GM19467 (cell line): ENCODE results near the gene SBK2.
"Not testable (repeated sequence)": the region's sequence is repeated elsewhere in the genome, so short reads cannot be mapped to it uniquely, and the experiment has no call there.

Experiments
- ATAC-seq: cut with Tn5 transposase; IDR thresholded peaks from one replicate; pipeline ENCODE4 v1.9.1; 2021; ENCODE audit warnings: mild to moderate bottlenecking, moderate library complexity; ENCODE audit not compliant: unreplicated experiment

SBK2 gene, protein sequence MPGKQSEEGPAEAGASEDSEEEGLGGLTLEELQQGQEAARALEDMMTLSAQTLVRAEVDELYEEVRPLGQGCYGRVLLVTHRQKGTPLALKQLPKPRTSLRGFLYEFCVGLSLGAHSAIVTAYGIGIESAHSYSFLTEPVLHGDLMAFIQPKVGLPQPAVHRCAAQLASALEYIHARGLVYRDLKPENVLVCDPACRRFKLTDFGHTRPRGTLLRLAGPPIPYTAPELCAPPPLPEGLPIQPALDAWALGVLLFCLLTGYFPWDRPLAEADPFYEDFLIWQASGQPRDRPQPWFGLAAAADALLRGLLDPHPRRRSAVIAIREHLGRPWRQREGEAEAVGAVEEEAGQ

DNA sequence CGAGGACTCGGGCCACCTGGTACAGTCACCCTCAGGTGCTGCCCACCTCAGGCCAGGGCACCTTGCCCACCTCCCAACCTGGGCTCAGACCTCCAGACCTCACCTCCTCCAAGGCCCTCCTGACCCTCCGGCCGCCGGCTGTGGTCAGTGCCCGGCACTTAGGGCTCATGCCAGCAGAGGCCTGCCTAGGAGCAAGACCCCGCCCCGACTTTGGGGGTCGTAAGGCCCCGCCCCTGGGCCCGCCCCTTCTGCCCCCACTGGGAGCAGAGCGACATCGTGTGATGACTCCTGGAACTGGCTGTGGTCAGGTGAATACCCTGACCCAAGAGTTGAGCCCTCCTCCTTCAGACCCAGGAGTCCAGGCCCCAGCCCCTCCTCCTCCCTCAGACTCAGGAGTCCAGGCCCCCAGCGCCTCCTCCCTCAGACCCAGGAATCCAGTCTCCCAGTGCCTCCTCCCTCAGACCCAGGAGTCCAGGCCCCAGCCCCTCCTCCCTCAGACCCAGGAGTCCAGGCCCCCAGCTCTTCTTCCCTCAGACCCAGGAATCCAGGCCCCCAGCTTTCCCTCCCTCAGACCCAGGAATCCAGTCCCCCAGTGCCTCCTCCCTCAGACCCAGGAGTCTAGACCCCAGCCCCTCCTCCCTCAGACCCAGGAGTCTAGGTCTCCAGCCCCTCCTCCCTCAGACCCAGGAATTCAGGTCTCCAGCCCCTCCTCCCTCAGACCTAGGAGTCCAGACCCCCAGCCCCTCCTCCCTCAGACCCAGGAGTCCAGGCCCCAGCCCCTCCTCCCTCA is at the start of gene SBK2:
SBK2 (minus strand) TSS at position 183 of the 790 bp plus-strand sequence. CDS start 839 bp downstream, outside the sequence.
- no peak for ATAC-seq

- no peak for ATAC-seq
These were observed 48.9 kb upstream of the SBK2 start for GRCh38 chr19:55585658-55586339.

DNA sequence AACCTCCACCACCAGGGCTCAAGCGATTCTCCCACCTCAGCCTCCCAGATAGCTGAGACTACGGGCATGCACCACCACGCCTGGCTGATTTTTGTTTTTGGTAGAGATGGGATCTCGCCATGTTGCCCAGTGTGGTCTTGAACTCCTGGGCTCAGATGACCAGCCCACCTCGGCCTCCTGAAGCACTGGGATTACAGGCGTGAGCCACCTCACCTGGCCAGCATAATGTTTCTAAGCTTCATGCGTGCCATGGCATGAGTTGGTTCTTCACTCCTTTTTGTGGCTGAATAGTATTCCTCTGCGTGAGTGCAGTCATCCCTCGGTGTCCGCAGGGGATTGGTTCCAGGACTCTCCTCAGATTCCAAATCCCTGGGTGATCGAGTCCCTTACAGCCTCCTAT is 47.9 kb upstream of the SBK2 start:
- ATAC-seq: no peak

DNA sequence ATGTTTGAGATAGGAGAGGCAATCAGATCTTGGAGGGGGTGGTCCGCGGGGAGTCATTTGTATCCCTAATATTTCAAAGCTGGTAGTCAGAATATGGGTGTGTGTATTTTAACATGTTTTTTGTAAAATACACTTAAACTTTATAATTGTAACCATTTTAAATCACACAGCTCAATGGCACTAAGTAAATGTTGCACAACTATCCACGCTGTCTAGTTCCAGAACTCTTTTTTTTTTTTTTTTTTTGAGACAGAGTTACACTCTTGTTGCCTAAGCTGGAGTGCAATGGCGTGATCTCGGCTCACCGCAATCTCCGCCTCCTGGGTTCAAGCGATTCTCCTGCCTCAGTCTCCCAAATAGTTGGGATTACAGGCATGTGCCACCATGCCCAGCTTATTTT is 47.0 kb upstream of the SBK2 start:
- not testable (repeated sequence) for ATAC-seq

- ATAC-seq: not testable (repeated sequence)
These were observed 45.4 kb upstream of the SBK2 start for GRCh38 chr19:55582284-55582683.

DNA sequence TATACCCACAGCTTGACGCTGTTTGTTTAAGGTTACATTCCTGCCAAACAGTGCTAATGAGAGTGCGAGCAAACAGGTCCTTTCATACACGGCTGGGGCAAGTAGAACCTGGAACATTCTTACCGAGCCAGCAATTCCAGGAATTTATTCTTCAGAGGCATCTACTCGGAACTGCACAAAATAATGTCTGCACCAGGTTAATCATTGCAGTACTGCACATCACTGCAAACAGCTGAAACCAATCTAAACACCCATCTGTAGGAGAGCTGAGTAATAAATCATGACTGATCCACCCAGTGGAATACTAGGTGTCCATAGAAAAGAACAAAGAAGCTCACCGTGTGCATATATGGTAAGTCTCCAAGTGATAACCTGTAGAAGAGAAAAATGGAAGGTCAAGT is 44.9 kb upstream of the SBK2 start:
- no peak for ATAC-seq

DNA sequence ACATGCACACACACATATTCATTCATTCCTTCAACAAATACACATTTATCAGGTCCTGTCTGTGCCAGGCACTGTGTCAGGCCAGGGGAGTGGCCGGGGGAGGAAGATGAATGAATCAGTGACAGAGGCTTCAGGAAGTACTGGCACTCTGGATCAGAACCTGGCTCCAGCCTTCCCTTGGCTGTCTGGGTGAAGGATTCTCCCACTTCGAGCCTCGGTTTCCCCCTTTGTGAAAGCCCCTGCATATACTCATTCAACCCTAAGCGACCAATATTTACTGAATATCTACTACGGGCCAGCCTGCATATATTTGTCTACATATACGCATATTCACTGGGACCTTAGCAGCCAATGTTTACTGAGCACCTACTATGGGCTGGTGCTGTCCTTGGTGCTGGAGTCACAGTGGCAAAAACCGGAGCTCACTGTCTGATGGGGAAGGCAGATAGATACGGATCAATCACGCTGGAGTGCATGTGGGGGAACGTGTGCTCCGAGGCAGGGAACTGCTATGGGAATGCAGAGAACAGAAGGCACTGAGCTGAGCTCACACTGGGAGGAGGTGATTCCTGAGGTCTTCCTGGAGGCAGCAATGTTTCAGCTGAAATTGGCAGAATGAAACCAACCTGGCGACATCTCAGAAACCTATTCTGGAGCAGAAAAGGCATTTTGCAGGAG is 44.4 kb upstream of the SBK2 start:
- ATAC-seq: no peak

DNA sequence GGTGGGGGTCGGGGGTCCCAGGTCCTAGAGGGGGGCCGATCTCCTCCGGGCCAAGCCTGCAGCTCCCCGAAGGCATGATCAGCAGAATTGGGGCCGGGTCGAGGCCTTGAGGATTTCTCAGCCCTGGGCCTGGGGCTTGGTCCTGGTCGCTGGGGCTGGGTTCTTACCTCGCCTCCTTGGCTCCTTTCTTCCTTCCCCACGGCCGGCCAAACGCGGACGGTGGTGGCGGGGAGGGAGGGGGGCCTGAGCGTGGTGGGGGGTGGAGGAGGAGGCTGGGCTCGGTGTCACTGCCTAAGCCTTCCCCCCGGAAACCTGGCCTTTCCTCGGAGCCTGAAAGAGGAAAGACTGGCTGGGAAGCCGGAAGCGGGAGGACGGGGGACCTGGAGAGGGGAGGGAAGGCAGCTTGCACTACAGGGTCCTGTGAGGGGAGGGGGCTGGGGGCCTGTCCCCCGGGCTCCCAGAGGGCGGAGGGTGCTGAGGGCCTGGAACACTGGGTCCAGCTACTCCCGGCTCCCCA is 43.8 kb upstream of the SBK2 start, which contains the start of gene ZNF579:
ZNF579 (minus strand) TSS at position 221 of the 517 bp plus-strand sequence. CDS start 1,209 bp downstream, outside the sequence.
- ATAC-seq: no peak

DNA sequence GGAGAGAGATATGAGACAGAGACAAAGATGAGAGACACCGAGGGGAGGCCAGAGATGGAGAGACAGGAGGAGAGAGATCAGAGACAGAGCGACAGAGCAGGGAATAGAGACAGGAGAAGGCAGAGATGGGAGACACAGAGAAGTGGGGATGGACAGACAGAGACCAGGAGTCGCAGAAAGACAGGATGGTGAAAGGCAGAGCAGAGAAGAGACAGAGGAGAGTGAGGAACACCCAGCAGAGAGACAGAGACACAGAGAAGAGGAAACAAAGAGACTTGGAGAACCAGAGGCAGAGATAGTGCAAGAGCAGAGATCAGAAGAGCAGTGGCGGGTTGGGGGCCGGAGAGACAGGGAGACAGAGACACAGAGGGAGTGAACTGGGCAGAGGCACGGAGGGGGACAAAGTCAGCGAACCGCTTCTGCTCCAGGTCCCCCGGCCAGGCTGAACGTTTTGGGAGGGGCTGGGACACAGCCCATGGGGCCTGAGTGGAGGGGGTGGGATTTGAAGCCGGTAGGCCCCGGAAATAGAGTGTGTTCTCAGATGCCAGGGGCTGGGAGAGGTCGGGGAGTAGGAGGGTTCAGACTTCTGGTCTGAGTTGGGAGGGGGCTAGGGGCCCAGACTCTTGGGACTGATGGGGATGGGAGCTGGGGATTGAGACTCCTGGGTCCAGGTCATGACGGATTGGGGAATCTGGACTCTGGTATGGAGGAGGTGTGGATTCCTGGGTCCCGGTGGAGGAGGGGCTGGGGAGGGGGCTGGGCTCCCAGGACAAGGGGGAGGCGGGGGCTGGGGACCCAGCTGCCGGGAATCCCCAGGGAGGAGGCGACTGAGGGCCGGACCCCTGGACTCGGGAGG is 43.1 kb upstream of the SBK2 start:
- ATAC-seq: no peak

GRCh38 chr19:55578761-55579747 is 42.1 kb upstream of the SBK2 start:
- ATAC-seq: no peak

GRCh38 chr19:55578031-55578760 is 41.3 kb upstream of the SBK2 start:
- ATAC-seq: no peak

DNA sequence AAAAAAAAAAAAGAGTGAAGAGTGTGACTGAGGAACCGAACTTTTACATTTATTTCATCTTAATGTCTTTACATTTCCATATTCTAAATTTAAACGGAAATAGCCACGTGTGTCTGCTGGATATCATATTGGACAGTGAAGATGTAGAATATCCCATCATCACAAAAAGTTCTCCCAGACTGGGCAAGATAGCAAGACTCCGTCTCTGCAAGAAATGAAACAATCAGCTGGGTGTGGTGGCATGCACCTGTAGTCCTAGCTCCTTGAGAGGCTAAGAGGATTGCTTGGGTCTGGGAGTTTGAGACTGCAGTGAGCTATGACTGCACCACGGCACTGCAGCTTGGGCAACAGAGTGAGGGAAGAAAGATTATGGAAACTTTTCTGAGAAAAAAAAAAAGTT is 39.8 kb upstream of the SBK2 start:
- ATAC-seq: no peak

DNA sequence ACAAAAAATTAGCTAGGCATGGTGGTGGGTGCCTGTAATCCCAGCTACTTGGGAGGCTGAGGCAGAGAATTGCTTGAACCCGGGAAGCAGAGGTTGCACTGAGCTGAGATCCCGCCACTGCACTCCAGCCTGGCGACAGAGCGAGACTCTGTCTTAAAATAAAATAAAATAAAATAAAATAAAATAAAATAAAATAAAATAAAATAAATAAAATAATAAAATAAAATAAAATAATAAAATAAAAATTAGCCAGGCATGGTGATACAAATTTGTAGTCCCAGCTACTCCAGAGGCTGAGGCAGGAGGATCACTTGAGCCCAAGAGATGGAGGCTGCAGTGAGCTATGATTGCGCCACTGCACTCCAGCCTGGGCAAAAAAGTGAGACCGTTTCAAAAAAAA is 37.0 kb upstream of the SBK2 start:
- not testable (repeated sequence) for ATAC-seq

- ATAC-seq: not testable (repeated sequence)
These were observed 32.5 kb upstream of the SBK2 start for GRCh38 chr19:55569477-55569876.

DNA sequence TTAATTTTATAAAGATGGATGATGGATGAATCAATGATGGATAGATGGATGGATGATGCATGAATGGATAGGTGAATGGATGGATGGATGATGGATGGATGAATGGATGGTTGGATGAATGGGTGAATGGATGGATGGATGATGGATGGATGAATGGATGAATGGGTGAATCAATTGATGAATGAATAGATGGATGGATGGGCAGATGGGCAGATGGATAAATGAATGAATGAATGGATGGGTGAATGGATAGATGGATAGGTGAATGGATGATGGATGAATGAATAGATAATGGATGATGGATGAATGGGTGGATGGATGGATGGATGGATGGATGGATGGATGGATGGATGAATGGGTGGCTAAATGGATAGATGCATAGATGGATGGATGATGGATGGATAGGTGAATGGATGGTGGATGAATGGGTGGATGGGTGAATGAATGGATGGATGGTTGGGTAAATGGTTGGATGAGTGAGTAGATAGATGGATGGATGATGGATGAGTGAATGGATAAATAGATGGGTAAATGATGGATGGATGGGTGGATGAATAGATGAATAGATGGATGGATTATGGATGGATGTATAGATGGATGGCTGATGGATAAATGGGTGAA is 30.9 kb upstream of the SBK2 start:
- ATAC-seq: no peak

DNA sequence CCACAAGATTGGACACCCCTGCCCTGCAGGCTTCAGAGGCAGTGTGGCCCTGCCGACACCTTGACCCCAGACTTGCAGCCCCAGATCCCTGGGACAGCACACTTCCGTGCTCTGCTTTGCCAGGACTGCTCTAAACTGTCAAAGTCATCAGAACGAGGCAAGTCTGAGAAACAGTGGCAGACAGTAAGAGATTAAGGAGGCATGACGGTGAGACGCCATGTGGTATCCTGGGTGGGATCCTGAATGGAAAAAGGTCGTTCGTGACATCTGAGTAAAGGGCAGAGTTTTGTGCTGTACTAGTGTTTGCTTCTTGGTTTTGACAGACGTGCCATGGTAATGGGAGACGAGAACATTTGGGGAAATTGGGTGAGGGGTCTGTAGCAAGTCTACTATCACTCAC is 29.9 kb upstream of the SBK2 start:
- ATAC-seq: no peak

DNA sequence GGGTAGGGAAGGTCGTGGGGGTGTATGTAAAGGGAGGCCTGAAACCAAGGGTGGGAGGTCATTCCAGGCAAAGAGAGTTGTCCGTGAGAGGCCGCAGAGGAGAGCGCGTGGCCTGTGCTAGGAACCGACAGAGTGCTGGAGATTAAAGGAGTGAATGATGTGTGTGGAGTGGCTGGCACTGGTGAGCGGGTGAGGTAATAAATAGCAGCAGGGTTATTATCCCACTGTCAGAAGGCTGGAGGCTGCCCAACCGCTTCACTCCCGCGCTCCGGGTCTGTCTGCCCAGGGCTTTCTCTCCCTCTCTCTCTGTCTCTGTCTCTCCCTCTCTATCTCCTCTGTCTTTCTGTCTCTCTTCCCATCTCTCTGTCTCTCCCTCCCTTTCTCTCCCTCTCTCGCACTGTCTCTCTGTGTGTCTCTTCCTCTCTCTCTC is 26.3 kb upstream of the SBK2 start:
- no peak for ATAC-seq
